Activated CD4-positive, CD25-positive, alpha-beta regulatory T cell (primary cell): ENCODE results near the gene SARDH.
"Not testable (repeated sequence)": the region's sequence is repeated elsewhere in the genome, so short reads cannot be mapped to it uniquely, and the experiment has no call there.

Experiments used
- DNase-seq, 4 experiments: peaks; one replicate each; lab custom pipeline; 2025; lab: John Stamatoyannopoulos, UW

SARDH gene

DNA sequence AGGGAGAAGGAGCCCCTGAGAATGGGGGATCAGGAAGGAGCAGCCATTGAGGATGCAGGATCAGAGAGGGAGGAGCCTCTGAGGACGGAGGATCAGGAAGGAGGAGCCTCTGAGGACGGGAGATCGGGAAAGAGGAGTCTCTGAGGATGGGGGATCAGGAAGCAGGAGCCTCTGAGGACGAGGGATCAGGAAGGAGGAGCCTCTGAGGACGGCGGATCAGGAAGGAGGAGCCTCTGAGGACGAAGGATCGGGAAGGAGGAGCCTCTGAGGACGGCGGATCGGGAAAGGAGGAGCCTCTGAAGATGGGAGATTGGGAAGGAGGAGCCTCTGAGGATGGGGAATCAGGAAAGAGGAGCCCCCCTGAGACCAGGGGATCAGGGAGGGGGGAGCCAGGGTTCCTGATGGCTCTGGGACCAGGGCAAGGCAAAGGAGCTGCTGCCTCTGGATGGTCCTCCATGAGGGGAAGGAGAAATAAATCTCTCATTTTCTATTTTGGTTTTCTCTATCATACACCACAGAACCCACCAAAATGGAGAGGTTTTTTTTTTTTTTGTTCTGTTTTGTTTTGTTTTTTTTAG lies 22.6 kb upstream of the SARDH start:
- no peak for DNase-seq

DNA sequence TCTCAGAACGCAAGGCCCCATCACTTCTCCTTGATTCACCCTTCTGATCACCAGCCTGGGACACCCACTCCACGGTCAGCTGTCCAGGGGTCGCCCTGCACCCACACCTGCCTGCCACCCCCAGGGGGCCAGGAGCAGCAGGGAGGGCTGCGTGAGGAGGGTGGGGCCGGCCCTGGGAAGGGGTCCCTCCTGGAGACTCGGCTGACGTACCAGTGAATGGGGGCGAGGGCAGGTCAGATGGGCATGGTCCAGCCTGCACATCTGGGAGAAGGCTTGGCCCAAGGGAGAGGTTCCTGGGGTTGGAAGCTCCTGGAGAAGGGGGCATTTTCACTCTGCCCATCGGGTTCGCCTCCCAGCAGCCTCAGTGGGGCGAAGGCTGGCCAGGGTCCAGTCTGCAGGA lies 21.8 kb upstream of the SARDH start:
- DNase-seq: no peak

DNA sequence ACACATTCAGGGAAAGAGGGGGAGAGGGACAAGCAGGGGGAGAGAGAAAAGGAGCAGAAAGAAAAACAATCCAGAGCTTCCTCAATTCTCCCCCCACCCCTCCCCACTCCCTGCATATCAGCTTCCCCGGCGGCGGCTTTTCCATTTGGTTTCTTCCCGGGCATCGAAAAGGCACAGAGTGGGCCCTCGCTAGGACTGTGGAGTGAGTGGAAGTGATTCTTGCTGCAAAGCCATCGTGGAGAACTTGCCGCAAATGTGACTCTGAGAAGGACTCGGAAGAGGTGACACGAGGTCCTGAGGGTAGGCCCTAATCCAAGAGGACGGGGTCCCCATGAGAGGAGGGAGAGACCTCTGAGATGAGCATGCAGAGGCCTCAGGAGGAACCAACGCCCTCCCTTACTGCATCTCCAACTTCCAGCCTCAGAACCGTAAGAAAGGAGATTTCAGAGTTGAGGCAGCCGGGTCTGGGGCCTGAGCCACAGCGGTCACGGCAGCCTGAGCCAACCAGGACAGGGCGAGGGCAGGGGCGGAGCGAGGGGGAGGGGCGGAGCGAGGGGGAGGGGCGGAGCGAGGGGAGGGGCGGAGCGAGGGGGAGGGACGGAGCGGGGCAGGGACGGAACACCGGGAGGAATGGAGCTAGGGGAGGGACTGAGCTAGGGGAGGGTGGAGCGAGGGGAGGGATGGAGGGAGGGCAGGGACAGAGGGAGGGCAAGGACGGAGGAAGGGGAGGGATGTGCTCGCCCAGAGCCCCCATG lies 21.2 kb upstream of the SARDH start:
- no peak for DNase-seq

DNA sequence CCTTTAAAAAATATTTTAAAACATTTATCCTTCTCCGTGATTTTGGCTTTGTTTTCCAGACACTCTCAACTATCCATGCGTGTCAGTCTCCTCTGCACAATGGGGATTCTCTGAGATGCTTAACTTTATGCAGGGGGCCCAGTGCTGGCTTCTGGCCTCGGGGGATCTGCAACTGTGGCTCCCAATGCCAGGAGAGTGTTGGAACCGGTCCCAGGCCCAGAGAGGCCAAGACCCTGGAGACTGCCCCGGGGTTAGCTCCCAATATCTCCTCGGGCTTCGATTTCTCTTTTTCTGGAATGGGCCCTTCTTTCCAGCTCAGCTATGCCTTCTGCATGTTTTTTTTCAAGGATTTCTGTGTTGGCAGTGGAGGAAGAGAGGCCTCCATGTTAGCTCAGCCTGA lies 20.1 kb upstream of the SARDH start:
- no peak for DNase-seq

DNA sequence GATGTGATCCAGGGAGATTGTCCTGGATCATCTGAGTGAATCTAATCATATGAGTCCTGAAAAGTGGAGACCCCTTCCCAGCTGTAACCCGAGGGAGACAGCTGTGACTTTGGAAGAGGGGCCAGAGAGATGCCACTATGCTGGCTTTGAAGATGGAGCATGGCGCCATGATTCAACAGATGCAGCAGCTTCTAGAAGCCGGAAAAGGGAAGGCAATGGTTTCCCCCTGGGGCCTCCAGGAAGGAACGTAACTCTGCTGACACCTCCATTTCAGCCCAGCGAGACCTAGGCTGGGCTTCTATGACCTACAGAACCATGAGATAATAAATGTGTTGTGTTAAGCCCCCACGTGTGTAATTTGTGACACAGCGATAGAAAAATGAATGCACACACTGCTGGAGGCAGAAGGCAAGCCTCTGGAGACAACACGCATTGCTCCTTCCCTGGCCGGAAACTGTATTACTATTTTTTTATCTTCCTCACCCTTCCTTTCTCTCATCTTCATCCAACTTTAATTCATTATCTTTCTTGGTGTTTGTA lies 16.6 kb upstream of the SARDH start:
- no peak for DNase-seq

DNA sequence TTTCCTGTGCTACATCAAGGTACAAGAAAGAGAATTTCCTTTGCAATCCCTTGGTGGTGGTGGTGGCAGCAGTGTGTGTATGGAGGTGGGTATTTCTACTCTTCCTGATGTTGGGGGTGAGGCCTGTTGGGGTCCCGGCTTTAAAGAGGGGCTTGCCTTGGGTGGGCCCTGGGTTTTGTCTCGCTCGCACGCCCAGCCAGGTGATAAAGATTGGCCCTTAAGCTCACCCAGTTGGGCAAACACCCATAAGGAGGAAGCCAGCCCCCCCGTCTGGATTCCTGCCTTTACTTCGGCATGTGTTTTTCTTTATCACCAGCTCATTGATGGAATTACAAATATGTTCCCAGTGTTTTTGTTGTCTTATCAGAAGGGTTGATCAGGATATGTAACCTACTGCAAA lies 16.0 kb upstream of the SARDH start:
- DNase-seq: no peak

DNA sequence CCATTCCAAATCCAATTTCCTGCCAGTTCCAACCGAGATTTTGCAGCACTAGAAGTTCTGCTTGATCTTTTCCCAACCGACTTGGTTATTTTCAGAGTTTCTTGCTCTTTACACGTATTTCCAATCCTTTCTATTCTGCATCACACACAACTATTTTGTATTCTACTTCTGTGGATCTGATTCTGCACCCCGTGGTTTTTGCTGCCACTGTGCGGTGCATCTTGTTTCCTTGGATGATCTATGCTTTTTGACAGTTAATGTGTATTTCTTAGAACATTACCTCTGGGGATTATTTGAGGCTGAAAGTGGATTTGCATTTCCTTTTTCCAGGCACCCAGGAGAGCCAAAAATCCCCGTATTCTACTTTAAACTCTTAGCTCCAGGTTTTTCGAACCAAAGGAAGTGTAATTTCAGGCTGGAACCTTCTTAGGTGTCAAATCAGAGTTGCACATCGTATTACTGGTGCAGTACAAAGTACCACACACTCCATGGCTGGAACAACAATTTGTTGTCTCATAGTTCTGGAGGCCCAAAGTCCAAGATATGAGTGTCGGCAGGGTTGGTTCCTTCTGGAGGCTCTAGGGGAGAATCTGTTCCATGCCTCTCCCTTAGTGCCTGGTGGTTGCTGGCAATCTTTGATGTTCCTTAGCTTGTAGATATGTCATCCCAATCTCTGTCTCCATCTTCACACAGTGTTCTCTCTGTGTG lies 14.7 kb upstream of the SARDH start:
- no peak for DNase-seq

DNA sequence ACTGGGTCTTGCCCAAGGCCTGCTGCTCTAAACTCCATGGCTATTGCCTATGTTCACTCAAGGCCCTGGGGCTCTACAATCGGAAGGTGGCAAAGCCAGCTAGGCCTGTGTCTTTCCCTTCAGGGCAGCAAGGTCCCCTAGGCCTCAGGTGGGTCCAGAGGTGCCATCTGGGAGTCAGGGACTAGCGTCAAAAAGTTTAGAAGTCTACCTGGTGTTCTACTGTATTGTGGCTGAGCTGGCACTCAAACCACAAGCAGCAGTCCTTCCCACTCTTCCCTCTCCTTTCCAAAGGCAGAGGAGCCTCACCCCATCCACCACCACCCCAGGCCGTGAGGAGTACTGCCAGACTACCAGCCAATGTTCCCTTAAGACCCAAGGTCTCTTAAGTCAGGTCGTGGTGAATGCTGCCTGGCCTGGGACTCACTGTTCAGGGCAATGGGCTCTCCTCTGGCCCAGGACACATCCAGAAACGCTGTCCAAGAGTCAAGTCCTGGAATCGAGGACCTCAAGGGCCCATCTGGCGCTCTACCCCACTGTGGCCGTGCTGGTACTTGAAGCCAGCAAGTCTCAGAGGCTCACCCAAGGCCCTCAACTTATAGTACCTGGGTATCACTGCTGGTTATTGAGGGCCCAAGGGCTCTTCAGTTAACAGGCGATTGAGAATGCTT lies 13.0 kb upstream of the SARDH start:
- DNase-seq: no peak

DNA sequence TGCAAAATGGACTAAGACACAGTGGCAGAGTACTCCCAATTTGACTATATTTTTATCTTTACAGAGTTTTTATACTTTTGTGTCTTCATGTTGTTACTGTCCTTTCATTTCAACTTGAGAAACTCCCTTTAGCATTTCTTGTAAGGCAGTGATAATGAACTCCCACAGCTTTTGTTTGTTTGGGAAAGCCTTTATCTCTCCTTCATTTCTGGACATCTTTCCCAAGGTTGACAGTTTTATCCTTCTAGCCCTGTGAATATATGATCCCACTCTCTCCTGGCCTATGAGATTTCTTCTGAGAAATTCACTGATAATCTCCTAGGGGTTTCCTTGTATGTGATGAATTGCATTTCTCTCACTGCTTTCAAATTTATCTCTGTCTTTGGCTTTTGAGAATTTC lies 9.2 kb upstream of the SARDH start:
- DNase-seq: no peak

DNA sequence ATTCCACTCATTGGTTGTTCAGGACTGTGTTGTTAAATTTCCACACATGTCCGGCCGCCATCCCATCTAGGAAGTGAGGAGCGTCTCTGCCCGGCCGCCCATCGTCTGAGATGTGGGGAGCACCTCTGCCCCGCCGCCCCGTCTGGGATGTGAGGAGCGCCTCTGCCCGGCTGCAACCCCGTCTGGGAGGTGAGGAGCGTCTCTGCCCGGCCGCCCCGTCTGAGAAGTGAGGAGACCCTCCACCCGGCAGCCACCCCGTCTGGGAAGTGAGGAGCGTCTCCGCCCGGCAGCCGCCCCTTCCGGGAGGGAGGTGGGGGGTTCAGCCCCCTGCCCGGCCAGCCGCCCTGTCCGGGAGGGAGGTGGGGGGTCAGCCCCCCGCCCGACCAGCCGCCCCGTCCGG lies 6.4 kb upstream of the SARDH start:
- not testable (repeated sequence) for DNase-seq

DNA sequence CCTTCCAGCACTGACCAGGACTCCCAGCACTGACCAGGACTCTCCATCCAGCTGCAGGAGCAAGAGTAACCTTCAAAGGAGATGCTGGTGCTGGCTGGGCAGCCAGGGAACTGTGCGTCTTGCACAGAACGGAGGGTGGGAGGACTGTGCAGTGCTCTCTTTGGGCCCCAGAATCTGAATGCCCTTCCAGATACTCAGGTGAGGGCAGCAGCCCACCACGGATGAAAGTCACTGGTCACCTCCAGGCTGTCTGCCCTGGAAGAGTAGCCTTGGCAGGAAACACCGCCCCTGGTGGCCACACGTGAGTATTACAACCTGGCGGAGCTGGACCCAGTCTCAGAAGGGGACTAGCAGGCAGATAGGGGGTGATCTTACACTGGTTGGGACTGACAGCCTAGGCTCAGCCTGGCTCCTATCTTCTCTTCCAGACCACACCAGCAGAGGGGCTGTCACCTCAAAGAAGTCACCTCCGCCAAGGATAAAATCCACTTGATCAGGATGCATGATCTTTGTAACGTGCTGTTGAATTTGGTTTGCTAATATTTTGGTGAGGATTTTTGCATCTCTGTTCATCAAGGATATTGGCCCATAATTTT lies 4.8 kb upstream of the SARDH start:
- DNase-seq: peak; percentile 48 to 69 (median 55)

DNA sequence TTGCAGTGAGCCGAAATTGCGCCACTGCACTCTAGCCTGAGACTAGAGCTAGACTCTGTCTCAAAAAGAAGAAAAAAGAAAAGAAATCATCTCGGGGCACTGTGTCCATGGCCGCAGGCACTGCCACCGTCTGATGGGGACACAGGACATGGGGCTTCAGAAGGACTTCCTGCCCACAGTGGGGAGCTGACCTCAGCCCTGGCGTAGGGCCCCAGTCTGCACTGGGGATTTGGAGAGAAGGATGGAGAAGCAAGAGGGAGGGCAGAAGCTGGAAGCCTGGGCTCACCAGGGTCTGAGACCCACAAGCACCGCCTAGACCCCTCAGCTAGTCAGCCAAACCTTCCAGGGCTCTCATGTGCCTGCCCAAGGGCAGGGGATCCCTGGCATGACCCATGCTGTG lies 4.1 kb upstream of the SARDH start:
- DNase-seq: no peak

DNA sequence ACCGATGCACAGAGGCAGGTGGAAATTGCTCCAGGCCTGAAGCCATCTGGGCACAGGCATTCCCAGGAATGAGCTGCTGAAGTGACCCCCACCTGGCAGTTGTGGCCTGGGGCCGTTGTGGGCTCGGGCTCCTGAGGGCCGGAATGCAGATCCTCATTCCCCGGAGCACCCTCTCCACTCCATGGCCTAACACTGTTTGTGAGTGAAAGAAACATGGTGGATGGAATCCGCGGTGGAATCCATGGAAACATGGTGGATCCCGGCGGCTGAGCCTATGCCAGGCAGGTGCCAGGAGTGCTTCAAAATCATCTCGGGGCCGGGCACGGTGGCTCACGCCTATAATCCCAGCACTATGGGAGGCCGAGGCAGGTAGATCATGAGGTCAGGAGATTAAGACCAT lies 3.6 kb upstream of the SARDH start:
- no peak for DNase-seq

DNA sequence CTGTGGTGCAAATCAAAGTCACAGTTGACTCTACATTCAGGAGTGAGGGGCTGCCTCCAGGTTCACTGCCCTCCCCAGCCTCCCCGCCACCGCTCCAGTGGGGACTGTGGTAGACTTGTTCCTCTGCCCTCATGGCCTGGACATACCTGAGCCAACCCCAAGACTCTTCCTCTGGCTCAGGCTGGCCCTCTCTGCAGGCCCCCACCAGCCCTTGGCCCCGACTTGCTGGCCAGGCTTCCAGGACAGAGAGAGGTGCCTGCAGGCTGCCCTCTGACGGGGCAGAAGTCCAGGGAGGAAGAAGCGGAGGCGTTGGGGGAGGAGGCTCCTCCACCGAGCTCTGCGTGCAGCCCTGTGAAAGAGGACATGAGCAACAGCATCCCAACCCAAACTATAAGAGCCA lies 2.8 kb upstream of the SARDH start:
- DNase-seq: no peak

DNA sequence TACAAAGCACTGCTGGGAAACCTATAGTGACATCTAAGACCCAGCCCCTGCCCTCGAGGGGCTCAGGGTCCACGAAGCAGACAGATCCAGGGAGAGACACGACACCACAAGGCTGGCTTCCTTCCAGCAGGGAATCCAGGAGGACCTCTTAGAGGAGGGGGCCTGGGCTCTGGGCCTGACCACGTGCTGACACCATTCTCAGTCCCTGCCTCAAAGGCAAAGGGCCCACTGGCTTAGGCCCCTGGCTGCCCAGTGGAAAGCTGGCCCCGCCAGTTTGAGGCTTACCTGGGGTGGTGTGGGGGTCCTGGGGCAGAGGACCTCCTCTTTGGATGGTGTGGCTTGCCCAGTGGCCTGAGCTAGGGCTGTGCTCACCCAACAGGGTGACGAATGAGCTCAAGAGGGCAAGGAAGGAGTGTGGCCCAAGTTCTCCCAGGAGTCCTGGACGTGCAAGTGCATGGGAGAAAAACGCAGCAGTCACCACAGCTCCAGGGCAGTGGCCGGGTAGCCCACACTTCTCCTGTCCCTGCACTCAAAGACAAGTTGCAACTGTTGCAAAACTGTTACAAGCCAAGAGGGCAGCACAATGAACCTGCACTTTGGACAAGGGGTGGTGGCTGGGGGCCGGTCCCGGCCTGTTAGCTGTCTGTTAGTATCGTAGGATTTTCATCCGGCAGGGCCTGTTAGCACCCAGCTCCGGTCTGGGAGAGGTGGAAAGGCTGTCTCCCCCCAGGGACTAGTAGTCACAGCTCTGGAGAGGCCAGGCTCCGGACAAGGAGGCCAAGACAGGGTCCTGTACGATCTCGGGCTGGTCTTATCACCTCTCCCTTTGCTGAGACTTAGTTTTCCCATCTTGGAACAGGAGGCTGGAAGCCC lies 1.5 kb upstream of the SARDH start:
- DNase-seq: no peak

DNA sequence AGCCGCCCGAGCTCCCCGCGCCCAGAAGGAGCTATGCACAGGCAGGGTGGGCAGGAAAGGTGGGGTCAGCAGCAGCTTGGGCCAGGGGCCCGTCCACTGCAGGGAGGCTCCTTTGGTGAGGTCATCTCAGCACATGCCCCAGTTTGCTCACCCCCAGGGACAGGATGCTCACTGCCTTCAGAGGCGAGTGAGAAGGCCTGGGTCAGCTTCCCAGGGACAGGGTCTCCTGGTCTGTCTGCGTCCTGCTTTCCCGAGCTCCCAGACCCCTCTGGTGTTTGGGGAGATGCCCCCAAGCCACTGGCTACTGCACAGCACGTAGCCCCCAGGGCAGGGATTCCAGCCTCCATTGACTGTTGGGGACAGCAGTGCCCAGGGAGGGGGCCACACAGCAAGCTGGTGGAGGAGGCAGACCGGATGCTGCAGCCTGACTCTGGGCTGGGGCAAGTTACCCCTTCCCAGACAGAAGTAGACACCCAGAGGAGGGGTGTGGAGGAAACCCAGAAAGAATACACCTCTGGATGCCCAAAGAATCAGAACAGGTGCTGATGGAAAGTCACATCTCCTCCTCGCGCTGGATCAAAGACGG lies 581 bp upstream of the SARDH start:
- no peak for DNase-seq

DNA sequence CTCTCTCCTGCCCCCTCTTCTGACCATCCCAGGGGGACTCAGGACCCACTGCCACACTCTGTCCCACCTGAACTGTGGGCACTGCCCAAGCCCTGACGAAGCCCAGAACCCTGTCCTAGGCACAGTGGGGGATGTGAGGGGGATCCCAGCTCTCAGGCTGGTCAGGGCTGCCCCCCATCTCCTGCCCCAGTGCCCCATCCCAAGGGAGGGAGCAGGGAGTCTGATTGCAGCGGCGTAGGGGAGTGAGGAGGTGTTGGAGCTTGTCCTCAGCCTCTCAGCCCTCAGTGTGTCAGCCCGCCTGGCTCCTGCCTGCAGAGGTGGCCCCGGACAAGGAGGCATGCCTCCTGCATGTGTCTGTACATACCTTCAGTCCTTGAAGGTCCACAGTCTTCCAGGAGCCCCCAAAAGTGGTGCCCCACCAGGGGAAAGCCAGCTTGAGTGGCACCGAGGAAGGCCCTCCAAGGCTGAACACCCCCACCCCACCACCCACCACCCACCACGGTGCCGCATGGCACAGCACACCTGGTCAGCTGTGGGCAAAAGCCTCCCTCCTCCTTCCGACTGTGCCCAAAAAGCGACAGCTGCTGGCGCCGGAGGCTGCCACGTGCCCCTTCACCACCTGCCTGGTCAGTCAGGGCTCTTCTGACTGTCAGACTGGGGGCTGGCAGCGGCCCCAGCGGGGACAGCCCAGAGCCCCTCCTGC lies 930 bp downstream of the SARDH start:
- DNase-seq: no peak

DNA sequence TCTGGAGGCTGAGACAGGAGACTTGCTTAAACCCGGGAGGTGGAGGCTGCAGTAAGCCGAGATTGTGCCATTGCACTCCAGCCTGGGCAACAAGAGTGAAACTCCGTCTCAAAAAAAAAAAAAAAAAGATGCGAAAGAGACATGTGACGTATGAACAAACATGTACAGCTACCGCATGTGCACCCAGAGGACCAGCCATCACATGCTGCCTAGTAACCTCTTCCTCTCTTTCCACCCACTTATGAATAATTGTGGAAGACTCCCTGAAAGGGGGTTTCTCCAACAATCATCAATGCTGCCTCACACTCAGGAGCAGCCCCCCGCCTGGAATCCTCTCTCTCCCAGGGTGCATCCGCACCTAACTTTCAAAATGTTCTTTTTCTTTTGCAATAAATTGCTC lies 2.2 kb downstream of the SARDH start:
- DNase-seq: no peak

DNA sequence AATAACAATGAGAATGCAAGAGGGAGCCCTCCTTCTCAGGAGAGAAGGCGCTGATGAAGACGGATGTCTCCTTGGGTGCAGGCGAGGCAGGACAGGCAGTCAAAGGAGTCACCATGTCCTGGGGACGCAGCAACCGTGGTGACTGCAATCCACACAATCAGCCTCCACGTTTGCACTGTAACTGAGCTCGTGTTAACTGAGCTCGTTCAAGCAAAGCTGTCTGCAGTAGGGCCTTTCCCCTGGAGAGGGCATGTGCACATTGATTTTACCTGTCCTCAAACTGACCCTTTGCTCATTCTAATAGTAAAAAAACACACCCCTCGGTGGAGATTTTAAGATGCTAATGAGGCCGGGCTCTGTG lies 2.8 kb downstream of the SARDH start:
- DNase-seq: no peak
